Cardiac septum (tissue), 1 donor: Measurements from ENCODE around the gene ERC1. TPM values are rescaled to one million over a fixed set of nuclear protein-coding genes. Genes with fewer than 3 reads are reported as not detected.
A peak's percentile ranks its signal among the peaks of the same experiment; 100 is the strongest.
"Not testable (repeated sequence)": the region's sequence is repeated elsewhere in the genome, so short reads cannot be mapped to it uniquely, and the experiment has no call there.

Experiments used
- DNase-seq: peaks from one replicate; pipeline ENCODE4 v3.0.0-alpha.2; 2020; ENCODE audit warnings: low spot score
- intact Hi-C: fragments of 100-400 bp; cut with DNase I; formaldehyde crosslinking; loops from one replicate; pipeline ENCODE4 v1.14.0; 2022
- total RNA-seq: library from RNA; stranded (reverse); fragmentation: NEBNext Ultra II Directional; extraction: Animal tissue kit (Norgen Biotek cat#: 25700); gene quantifications from one replicate; pipeline ENCODE4 v1.2.1, GENCODE V29; 2021
- donor health status: DM: no; HTN: no; CAD: no.

ERC1 gene
- total RNA-seq, 1 donor from 2014 or later = 56.9 TPM

DNA sequence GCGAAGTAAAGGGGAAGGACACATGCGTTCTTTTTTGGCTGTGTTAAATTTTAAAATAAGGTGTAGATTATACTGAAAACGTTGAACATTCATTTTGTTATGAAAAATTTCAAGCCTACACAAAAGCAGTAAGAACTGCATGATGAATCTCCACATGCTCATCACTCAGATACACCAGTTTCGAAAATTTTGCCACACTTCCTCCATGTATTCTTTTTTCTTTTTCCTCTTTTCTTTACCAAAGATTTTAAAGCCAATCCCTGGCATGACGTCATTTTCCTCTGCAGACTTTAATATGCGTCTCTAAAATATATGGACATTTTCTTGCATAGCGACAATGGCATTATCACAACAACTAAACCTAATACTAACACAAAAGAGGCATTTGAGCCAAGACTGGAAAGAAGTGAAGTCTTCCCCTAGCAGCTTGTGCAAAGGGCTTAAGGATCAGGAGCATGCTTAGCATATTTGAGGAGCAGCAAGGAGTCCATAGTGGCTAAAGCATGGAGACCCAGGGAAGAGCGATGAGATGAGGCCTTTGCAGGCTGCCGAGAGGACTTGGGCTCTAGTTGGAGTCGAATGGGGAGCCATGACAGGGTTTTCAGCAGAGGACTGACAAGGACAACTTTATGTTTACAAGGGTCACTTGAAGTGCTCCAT lies 111.9 kb downstream of the ERC1 start:
- intact Hi-C loops = loop anchor here (10.0 kb wide), 1 partner anchor 538 kb away; no protein-coding TSS in a partner anchor
- DNase-seq = no peak

DNA sequence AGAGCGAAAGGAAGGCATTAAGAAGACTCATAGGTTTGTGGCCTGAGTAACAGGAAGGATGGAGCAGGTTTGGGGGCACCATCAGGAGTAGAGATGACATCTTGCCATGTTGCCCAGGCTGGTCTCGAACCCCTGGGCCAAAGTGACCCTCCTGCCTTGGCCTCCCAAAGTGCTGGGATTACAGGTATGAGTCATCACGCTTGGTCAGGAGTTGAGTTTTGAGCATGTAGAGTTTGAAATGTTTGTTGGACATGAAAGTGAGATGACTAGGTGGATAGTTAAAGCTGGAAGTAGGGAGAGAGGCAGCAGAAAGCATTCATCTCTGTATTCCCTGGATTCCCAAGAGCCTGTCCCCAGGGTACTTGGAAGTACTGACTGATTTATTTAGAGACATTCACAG lies 112.6 kb downstream of the ERC1 start:
- DNase-seq = no peak
- intact Hi-C loops = loop anchor here (10.0 kb wide), 1 partner anchor 539 kb away; no protein-coding TSS in a partner anchor

DNA sequence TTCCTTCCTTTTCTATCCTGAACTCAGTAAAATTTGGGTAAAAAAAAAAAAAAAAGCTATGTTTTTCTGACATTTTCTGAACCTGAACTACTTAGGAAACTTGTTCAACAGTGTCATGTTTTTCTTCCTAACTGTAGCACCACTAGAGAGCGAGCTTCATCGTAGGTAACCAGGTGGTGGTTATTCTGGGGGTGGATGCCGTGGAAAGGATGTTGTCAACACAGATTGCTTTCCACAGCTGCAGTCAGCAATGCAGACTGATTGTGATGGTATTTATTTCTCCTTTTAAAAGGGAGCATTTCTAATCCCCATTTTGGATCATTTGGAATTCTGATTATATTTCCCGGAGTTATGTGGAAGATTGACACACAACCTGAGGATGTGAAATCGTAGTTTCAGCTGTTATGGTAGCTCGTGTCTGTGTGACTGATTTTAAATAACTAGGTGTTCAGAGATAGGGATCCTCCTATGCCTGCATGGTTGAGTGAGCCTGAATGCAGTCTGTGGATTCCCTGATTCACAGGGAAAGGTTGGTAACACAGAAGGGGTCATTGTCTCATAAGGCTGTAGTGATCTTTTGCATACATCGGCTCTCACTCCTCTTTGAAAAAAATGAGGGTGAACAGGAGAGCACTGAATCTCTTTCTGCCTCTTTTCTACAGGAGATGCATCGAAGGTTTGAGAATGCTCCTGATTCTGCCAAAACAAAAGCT lies 113.2 kb downstream of the ERC1 start:
- no peak for DNase-seq
- intact Hi-C loops = loop anchor here (10.0 kb wide), 1 partner anchor 539 kb away; no protein-coding TSS in a partner anchor

DNA sequence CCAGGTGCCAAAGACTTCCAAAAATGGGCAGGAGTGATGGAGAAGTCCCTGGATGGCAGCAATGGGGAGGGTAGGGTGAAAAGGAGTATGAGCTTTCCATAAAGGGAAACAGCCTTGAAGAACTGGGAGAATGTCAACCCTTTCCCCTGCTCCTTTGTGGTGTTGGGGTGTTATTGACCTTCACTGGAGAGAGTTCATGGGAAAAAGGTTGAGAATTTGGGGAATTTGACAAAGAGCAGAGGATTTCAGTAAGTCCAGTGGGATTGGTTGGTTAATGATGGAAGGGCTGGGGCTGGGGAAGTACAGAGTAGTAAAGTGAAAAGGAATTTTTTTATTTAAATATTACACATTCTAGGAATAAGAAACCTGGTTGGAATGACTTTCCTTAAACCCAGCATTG lies 116.6 kb downstream of the ERC1 start:
- DNase-seq = no peak
- intact Hi-C loops = loop anchor here (10.0 kb wide), 1 partner anchor 543 kb away; no protein-coding TSS in a partner anchor

DNA sequence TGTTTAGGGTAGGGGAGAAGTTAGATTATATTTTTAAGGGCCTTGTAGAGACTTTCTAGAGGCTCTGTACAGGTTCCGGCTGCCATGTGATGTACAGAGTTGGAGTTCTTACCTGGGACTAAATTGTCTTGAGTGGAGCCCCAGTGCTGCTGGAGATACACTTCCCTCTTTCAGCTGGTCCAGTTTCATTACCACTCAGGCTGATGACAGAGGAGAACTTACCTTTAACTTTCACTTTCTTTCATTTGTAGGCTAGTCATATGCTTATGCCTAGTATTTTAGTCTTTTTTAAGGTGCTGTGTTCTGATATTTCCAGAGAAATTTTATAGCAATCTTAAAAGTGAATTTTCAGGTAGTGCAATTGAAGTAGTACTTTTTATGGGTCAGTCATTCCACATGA lies 117.3 kb downstream of the ERC1 start:
- intact Hi-C loops = loop anchor here (10.0 kb wide), 1 partner anchor 543 kb away; no protein-coding TSS in a partner anchor
- DNase-seq = no peak

DNA sequence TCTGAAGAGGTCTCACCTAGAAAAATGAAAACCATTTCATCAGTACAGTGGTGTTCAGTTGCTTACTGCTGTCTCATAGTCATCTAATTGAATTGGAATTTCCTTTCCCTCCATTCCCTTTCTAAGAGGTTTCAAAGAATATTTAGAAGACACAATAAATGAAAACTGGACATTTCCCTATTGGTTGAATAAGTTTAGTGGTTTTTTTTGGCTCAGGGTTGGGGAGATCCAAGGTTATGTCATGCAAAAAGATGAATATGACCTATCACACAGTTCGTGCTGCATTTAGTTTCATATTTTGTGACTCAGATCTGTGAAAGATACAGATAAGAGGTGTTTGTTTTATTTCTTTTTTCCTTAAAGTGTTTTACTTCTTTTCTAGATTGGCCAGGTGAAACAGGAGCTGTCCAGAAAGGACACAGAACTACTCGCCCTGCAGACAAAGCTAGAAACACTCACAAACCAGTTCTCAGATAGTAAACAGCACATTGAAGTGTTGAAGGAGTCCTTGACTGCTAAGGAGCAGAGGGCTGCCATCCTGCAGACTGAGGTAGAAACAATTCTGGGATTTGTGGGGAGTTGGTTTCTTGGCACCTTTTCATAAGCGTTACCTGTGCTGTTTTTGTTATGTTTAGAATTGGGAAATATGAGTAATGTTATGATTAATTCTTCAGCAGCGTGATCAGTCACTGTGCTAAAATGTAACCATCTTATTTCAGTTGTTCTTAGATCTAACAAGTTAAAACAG lies 124.6 kb downstream of the ERC1 start:
- intact Hi-C loops = loop anchor here (5.0 kb wide), 1 partner anchor 487 kb away; no protein-coding TSS in a partner anchor
- no peak for DNase-seq

DNA sequence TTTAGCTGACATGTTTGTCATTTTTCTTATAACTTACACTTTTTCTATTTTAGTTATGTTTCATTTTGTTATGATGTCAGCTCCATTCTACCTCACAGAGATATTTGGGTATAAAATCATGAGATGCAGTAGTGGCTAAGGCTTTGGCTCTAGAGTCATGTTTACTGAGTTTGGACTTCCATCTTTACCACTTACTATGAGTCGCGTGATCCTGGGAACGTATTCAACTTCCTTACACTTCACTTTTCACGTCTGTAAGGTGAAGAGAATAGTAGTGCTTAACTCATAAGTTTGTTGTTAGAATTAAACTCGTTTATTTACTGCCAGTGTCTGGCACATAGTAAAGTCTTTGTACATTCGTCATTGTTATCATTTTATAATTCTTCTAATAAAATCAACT lies 126.3 kb downstream of the ERC1 start:
- no peak for DNase-seq
- intact Hi-C loops = loop anchor here (5.0 kb wide), 1 partner anchor 485 kb away; no protein-coding TSS in a partner anchor

DNA sequence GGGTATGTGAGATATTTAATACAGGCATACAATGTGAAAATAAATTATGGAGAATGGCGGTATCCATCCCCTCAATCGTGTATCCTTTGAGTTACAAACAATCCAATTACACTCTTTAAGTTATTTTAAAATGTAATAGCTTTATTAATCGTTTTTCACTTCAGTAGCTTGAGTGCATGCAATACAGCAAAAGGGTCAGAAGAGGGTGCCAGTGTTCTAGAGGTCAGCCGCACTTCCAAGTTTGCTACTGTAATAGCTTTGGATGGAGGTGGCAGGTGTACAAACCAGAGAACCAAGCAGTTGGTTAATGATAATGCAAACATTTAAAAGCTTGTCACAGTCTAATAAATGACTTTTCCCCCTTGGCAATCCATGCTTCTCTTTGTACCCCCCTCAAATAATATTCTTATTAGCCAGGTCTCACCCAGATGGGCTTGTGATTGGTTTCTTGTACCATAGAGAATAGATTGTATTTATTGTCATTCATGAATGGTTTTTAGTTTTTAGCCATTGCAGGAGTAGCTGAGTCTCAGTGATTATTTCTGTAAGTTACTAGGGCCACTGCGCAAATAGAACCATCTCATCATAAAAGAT lies 127.0 kb downstream of the ERC1 start:
- DNase-seq = peak; percentile 77
- intact Hi-C loops = loop anchor here (2.0 to 5.0 kb wide), 2 partner anchors 465 to 484 kb away; no protein-coding TSS in a partner anchor

DNA sequence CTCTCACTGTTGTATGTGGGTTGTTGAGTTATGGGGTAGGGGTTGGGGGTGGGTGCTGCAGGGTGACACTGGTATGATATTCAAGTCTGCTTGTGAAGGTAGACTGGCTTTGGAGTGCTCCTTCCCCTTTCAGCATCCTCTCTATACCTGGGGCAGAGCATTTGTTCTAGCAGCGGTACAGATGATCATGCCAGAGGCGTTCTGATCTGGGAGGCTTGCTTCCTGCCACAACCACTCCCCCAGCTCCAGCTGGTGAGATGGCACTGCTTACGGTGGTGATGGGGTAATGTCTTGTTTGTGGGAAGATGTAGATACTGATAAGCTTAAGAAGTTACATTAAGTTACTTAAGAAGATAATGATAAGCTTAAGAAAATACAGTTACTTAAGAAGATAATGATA lies 131.8 kb downstream of the ERC1 start:
- no peak for DNase-seq
- intact Hi-C loops = no loop called here

DNA sequence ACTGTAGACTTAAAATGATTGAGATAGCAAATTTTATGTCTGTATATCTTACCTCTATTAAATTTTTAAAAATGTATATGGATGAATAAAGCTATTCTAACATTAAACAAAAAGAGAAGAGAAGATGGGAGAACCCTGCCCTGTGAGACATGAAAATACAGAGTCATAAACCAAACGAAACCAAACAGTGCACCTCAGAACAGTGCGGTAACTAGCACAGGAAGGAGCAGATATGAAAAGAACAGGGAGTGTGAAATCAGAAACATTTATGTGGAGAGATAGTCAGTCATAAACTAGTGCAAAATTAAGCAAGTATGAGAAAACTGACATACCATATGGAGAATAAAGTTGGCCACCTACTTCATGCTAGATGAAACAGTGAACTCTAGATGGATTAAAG lies 135.1 kb downstream of the ERC1 start:
- DNase-seq = no peak
- intact Hi-C loops = no loop called here

DNA sequence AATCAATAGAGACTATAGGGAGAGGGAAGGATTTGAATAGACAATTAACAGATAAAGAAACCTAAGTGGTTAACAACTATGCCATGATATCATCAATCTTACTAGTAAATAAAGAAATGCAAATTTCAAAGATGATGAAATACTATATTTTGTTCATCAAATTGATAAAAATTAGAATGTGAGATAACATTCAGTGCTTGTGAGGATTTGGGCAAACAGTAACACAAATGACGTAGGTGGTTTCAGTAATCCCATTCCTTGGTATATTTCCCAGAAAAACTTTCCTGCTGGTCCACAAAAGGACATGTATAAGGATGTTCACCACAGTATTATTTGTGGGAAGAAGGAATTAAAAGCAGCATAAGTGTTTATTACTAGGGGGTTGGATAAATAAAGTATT lies 136.0 kb downstream of the ERC1 start:
- intact Hi-C loops = no loop called here
- DNase-seq = no peak

DNA sequence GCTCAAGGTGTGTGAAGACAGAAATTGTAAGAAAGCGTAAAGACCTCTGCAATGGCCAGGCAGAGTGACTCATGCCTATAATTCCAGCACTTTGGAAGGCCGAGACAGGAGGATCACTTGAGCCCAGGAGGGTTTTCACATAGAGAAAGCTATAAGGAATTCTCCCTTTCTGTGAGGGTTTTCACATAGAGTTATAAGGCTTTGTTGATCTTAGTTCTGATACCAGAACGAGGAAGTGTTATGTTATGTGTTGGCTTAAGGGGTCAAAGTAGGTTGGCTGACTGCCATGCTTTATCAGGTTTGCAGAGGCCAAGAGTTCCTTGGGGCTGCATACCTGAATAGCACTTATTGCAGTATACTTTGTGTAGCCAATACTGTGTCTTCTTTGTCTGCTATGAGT lies 139.1 kb downstream of the ERC1 start:
- DNase-seq = no peak
- intact Hi-C loops = no loop called here

DNA sequence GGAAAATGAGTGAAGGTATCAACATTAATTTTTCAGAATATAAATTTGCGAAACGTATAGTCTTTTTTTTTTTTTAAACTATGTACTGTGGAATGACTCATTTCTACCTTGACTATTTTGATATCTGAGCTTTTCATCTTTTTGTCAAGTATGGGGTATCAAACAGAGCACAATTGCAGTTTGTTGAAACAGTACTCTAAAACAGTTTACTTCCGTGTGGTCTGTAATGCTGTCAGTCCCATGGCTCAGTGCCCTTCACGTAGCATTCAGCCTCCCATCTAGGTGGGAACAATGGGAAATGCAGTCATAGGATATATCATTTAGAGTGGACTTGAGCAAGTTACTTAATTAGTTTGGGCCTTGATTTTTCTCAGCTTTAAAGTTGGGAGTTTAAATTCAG lies 139.5 kb downstream of the ERC1 start:
- intact Hi-C loops = no loop called here
- DNase-seq = no peak

DNA sequence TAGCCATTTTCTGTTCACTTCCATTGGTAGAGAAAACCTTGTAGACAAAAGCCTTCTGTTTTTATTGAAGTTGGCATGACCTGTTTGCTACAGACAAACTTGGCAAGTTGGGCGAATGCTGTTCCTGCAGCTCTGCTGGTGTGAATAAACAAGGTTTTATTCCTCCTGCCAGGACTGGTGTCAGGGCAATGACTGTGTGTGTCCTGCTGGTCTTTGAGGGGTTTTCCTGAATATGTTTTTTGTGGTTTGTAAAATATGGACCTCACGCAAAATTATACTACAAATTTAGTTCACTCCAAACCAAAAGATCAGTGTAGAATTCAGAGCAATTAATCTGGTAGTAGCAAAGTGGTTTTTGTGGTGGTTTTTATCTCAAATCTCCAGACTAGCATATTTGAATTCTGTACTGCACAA lies 140.8 kb downstream of the ERC1 start:
- no peak for DNase-seq
- intact Hi-C loops = no loop called here

DNA sequence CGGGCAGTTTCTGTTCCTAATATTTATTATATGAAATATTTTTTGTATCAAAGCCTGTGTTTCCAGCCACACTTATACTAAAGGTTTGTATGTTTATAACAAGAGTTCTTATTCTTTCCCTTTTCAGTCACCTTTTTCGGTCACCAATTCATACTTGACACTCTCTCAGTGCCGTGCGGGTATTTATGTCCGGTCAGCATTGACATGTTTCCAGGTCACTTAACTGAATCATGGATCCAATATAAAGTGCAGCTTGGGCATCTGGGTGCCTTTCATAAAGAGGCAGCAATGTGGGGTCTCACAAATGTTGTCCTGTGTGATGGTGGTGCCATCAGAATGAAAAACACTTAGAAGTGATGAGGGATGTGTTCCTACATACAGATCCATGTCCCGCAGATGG lies 141.3 kb downstream of the ERC1 start:
- DNase-seq = no peak
- intact Hi-C loops = no loop called here

DNA sequence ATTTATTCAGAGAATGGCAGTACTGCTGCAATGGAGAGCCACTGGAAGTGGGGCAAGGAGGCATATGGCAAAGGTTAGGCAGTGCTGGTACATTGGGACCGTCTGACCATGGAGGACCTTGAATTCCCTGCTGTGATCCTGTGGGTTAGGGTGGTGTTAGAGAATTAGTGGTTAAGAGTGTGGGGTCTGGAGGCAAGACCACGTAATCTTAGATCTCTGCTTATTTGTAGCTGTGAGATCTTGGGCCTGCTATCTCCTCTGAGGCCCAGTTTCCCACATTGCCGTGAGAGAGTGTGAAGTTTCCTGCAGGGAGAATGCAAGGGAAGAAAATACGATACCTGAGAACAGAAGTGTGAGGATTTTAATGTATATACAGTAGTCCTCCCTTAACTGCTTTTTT lies 147.7 kb downstream of the ERC1 start:
- DNase-seq = no peak
- intact Hi-C loops = no loop called here

DNA sequence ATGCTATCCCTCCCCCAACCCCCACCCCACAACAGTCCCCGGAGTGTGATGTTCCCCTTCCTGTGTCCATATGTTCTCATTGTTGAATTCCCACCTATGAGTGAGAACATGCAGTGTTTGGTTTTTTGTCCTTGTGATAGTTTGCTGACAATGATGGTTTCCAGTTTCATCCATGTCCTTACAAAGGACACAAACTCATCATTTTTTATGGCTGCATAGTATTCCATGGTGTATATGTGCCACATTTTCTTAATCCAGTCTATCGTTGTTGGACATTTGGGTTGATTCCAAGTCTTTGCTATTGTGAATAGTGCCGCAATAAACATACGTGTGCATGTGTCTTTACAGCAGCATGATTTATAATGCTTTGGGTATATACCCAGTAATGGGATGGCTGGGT lies 155.7 kb downstream of the ERC1 start:
- intact Hi-C loops, DNase-seq: not testable (repeated sequence)

DNA sequence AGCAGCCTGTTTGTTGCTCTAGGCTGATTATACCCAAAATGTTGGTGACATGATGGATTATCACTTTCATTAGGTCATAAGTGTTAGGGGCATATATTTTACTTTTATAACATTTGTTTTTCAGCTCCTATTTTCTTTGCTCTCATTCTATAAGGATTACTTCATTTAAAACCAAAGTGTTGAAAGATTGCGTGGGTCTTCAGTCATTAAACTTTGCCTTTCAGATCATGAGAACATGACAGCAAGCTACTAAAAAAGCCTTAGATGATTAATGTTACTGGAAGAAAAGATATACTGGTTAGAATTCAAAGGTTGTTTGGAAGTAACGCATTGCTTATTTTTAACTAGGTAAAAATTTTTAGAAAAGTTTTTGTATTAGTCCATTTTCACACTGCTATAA lies 156.8 kb downstream of the ERC1 start:
- no peak for DNase-seq
- intact Hi-C loops = no loop called here

DNA sequence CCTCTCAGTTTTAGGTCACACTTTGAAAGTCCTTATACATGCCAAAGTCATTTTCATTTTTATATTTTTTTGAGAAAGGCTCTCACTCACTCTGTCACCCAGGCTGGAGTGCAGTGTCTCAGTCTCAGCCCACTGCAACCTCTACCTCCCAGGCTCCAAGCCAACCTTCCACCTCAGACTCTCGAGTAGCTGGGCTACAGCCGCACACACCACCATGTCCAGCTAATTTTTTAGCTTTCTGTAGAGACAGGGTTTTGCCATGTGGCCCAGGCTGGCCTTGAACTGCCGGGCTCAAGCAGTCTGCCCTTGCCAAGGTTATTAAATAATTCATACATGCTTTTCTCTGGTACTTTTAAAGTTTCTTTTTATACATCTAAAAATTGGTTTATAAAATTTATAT lies 166.0 kb downstream of the ERC1 start:
- DNase-seq = no peak
- intact Hi-C loops = no loop called here

DNA sequence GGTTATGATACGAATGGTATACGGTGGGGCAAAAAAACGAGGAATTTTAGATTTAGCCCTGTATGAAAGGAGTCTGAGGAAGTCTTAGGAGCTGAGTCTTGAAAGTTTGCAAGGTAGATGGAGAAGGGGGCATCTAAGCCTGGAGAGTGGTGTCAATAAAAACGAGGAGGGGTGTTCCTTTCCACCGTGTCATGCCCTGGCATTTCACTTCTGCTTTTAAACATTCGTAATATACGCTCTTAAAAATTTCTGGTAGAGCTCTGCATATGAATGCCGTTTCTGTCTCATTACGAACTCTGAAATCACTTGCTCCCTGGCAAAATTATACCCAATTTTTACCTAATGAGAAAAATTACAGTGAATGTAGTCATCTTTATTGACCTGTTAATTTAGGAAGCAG lies 170.2 kb downstream of the ERC1 start:
- no peak for DNase-seq

More for the DNA sequence above, 170.2 kb downstream of the ERC1 start:
- intact Hi-C loops = no loop called here
